GM19395 (cell line): ENCODE results near the gene SUCO.

Source experiments
- ATAC-seq: cut with Tn5 transposase; IDR thresholded peaks from one replicate; pipeline ENCODE4 v1.9.1; 2021; ENCODE audit warnings: mild to moderate bottlenecking, moderate library complexity; ENCODE audit not compliant: unreplicated experiment

Gene SUCO

GRCh38 chr1:172514108-172514507 is 18.8 kb upstream of the SUCO start:
- ATAC-seq: no peak

GRCh38 chr1:172515436-172515835 is 17.5 kb upstream of the SUCO start:
- no peak for ATAC-seq

GRCh38 chr1:172515927-172516326 is 17.0 kb upstream of the SUCO start:
- no peak for ATAC-seq

- no peak for ATAC-seq
Observed at GRCh38 chr1:172517081-172517480, 15.9 kb upstream of the SUCO start.

GRCh38 chr1:172517545-172517944 is 15.4 kb upstream of the SUCO start:
- ATAC-seq: no peak

GRCh38 chr1:172529304-172529703 is 3.6 kb upstream of the SUCO start:
- ATAC-seq: no peak

- no peak for ATAC-seq
Observed at GRCh38 chr1:172530000-172530399, 3.0 kb upstream of the SUCO start.

- no peak for ATAC-seq
Observed at GRCh38 chr1:172531412-172532182, 1.4 kb upstream of the SUCO start.

- ATAC-seq: peak; percentile 83
Observed at GRCh38 chr1:172532183-172532699, 709 bp upstream of the SUCO start.

- peak; percentile 27 for ATAC-seq
Observed at GRCh38 chr1:172533513-172534151, 682 bp downstream of the SUCO start.

GRCh38 chr1:172536256-172536655 is 3.3 kb downstream of the SUCO start:
- no peak for ATAC-seq

- ATAC-seq: no peak
Observed at GRCh38 chr1:172537366-172537765, 4.4 kb downstream of the SUCO start.

GRCh38 chr1:172537827-172538391 is 5.0 kb downstream of the SUCO start:
- no peak for ATAC-seq

GRCh38 chr1:172540635-172541034 is 7.7 kb downstream of the SUCO start:
- no peak for ATAC-seq

- no peak for ATAC-seq
Observed at GRCh38 chr1:172544481-172545104, 11.6 kb downstream of the SUCO start.

- peak; percentile 89 for ATAC-seq
Observed at GRCh38 chr1:172545396-172546004, 12.6 kb downstream of the SUCO start.

- ATAC-seq: no peak
Observed at GRCh38 chr1:172547071-172547470, 14.1 kb downstream of the SUCO start.

- ATAC-seq: no peak
Observed at GRCh38 chr1:172549621-172550280, 16.8 kb downstream of the SUCO start.

GRCh38 chr1:172551279-172551678 is 18.3 kb downstream of the SUCO start:
- no peak for ATAC-seq

- no peak for ATAC-seq
Observed at GRCh38 chr1:172554915-172555314, 22.0 kb downstream of the SUCO start.

GRCh38 chr1:172556461-172556860 is 23.5 kb downstream of the SUCO start:
- ATAC-seq: no peak
